ENCODE results near the gene FYN.
"Not testable (repeated sequence)": the region's sequence is repeated elsewhere in the genome, so short reads cannot be mapped to it uniquely, and the experiment has no call there.

FYN gene

GRCh38 chr6:111873178-111874024 is at the start of gene FYN:
TSS of gene FYN (minus strand) at chr6:111873452. CDS start at chr6:111720051, 153,401 bp downstream.
- DNase-seq, result peak; percentile 99

- DNase-seq, result peak; percentile 63
Measured at GRCh38 chr6:111922454-111923297, 49.4 kb upstream of the FYN start.

GRCh38 chr6:111921103-111921502 is 47.9 kb upstream of the FYN start:
- peak; percentile 93 for DNase-seq

GRCh38 chr6:111920578-111920977 is 47.3 kb upstream of the FYN start:
- no peak for DNase-seq

- DNase-seq, result no peak
Measured at GRCh38 chr6:111918825-111919224, 45.6 kb upstream of the FYN start.

GRCh38 chr6:111916747-111917146 is 43.5 kb upstream of the FYN start:
- no peak for DNase-seq

- DNase-seq, result no peak
Measured at GRCh38 chr6:111914617-111915016, 41.4 kb upstream of the FYN start.

GRCh38 chr6:111912904-111913303 is 39.7 kb upstream of the FYN start:
- DNase-seq, result no peak

GRCh38 chr6:111911428-111911827 is 38.2 kb upstream of the FYN start:
- DNase-seq, result no peak

- no peak for DNase-seq
Measured at GRCh38 chr6:111909238-111909637, 36.0 kb upstream of the FYN start.

GRCh38 chr6:111908365-111908764 is 35.1 kb upstream of the FYN start:
- DNase-seq, result not testable (repeated sequence)

- no peak for DNase-seq
Measured at GRCh38 chr6:111900735-111901134, 27.5 kb upstream of the FYN start.

- no peak for DNase-seq
Measured at GRCh38 chr6:111899531-111899930, 26.3 kb upstream of the FYN start.

GRCh38 chr6:111898452-111898851 is 25.2 kb upstream of the FYN start:
- peak; percentile 30 for DNase-seq

GRCh38 chr6:111894951-111895350 is 21.7 kb upstream of the FYN start:
- DNase-seq, result no peak

- DNase-seq, result no peak
Measured at GRCh38 chr6:111894272-111894671, 21.0 kb upstream of the FYN start.

- no peak for DNase-seq
Measured at GRCh38 chr6:111892431-111892830, 19.2 kb upstream of the FYN start.

GRCh38 chr6:111890988-111891387 is 17.7 kb upstream of the FYN start:
- no peak for DNase-seq

- DNase-seq, result peak; percentile 49
Measured at GRCh38 chr6:111888928-111889695, 15.9 kb upstream of the FYN start.

GRCh38 chr6:111886793-111887192 is 13.5 kb upstream of the FYN start:
- DNase-seq, result not testable (repeated sequence)

GRCh38 chr6:111885373-111886027 is 12.2 kb upstream of the FYN start:
- no peak for DNase-seq

- no peak for DNase-seq
Measured at GRCh38 chr6:111884068-111884467, 10.8 kb upstream of the FYN start.
